ENCODE measurements around the gene BEGAIN. TPM values are rescaled to one million over a fixed set of nuclear protein-coding genes. Genes with fewer than 3 reads are reported as not detected.

The BEGAIN gene
- total RNA-seq, 4 donors from 2014 or later = 0.25 to 2.2 (median 1.6) TPM

Other genes with a start within 250 kb of the BEGAIN start
- 10 to 100 TPM in 1 of 4 donors, 1 to 10 TPM in 3; 6.5 to 10.4 (median 7.1) TPM for gene WDR25, start 210.9 kb downstream of the BEGAIN start, total RNA-seq
- not detected for gene DLK1, start 139.5 kb upstream of the BEGAIN start, total RNA-seq
- gene MEG3, start 238.7 kb upstream of the BEGAIN start, total RNA-seq = 10 to 100 TPM in 2 of 4 donors, 1 to 10 TPM in 2; 8.2 to 18.2 (median 10.0) TPM